Activated naive CD4-positive, alpha-beta T cell treated with anti-CD3 and anti-CD28 coated beads, Interleukin-2, amount 10 ng/mL, durations not matched to agents 7 days and 5 days (primary cell): ENCODE measurements around the gene PRIM2.
"Not testable (repeated sequence)": the region's sequence is repeated elsewhere in the genome, so short reads cannot be mapped to it uniquely, and the experiment has no call there.

Experiments
- CTCF ChIA-PET: fragments of 350-600 bp; sonication (Branson Sonifier 250); formaldehyde crosslinking; loops from one replicate; lab custom pipeline; 2021; ENCODE audit warnings: antibody characterized with exemption; lab: Charles Lee
- DNase-seq: peaks from one replicate; pipeline ENCODE4 v3.0.0-alpha.2; 2020
- H3K27ac Mint-ChIP-seq: one replicate; pipeline ENCODE4 v1.8.0; 2021; ENCODE audit warnings: mild to moderate bottlenecking, moderate library complexity, mixed read lengths
- H3K27me3 Mint-ChIP-seq: one replicate; pipeline ENCODE4 v1.8.0; 2021; ENCODE audit warnings: mild to moderate bottlenecking, mixed read lengths
- H3K36me3 Mint-ChIP-seq: one replicate; pipeline ENCODE4 v1.8.0; 2021; ENCODE audit warnings: mixed read lengths
- H3K4me1 Mint-ChIP-seq: one replicate; pipeline ENCODE4 v1.8.0; 2021; ENCODE audit warnings: mixed read lengths
- H3K4me3 Mint-ChIP-seq: one replicate; pipeline ENCODE4 v1.8.0; 2021; ENCODE audit warnings: mild to moderate bottlenecking, moderate library complexity, mixed read lengths
- H3K9me3 Mint-ChIP-seq: one replicate; pipeline ENCODE4 v1.8.0; 2021; ENCODE audit warnings: mixed read lengths

The PRIM2 gene

DNA sequence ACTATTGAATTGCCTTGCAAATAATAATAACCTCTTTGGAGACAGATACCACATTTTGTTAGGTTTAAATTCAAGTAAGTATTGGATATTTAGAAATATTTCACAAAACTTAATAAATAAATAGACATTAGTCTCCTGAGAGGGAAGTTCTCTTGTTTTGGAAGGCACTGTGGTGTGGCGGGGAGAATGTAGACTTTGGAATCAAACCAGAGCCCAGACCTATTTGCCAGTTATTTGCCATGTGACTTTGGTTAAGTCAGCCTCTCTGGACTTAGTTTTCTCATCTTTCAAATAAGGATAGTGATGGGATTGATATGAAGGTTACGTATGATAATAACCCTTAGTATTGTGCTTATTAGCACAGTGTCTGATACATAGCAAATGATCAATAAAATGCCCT is 240.4 kb downstream of the PRIM2 start:
- H3K9me3 Mint-ChIP-seq, H3K36me3 Mint-ChIP-seq, DNase-seq, H3K4me1 Mint-ChIP-seq, H3K27ac Mint-ChIP-seq, H3K4me3 Mint-ChIP-seq, H3K27me3 Mint-ChIP-seq, CTCF ChIA-PET: not testable (repeated sequence)

GRCh38 chr6:57559170-57559569 is 241.7 kb downstream of the PRIM2 start:
- DNase-seq, H3K27ac Mint-ChIP-seq, H3K9me3 Mint-ChIP-seq, H3K36me3 Mint-ChIP-seq, CTCF ChIA-PET, H3K4me3 Mint-ChIP-seq, H3K4me1 Mint-ChIP-seq, H3K27me3 Mint-ChIP-seq: not testable (repeated sequence)

- H3K36me3 Mint-ChIP-seq, DNase-seq, H3K4me1 Mint-ChIP-seq, H3K4me3 Mint-ChIP-seq, H3K27me3 Mint-ChIP-seq, H3K27ac Mint-ChIP-seq, CTCF ChIA-PET, H3K9me3 Mint-ChIP-seq: not testable (repeated sequence)
Observed at GRCh38 chr6:57562233-57562632, 244.8 kb downstream of the PRIM2 start.

- H3K4me1 Mint-ChIP-seq, H3K27ac Mint-ChIP-seq, CTCF ChIA-PET, H3K4me3 Mint-ChIP-seq, DNase-seq, H3K27me3 Mint-ChIP-seq, H3K36me3 Mint-ChIP-seq, H3K9me3 Mint-ChIP-seq: not testable (repeated sequence)
Observed at GRCh38 chr6:57572119-57572518, 254.7 kb downstream of the PRIM2 start.

DNA sequence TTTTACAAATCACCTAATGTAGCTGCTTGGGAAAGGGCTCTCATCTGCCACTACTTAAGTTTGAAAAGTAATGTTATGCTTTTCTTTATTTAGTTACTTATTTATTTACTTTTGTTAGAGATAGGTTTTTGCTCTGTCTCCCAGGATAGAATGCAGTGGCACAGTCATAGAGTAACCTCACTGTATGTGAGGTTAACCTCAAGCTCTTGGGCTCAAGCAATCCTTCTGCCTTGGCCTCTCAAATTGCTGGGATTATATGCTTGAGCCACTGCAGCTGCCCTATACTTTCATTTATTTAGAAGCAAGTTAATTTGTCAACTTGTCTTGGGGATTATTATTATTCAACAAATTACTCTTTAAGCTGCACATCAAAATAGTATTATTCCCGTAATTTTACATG is 255.4 kb downstream of the PRIM2 start:
- DNase-seq, H3K9me3 Mint-ChIP-seq, H3K4me3 Mint-ChIP-seq, H3K4me1 Mint-ChIP-seq, CTCF ChIA-PET, H3K27ac Mint-ChIP-seq, H3K36me3 Mint-ChIP-seq, H3K27me3 Mint-ChIP-seq: not testable (repeated sequence)

DNA sequence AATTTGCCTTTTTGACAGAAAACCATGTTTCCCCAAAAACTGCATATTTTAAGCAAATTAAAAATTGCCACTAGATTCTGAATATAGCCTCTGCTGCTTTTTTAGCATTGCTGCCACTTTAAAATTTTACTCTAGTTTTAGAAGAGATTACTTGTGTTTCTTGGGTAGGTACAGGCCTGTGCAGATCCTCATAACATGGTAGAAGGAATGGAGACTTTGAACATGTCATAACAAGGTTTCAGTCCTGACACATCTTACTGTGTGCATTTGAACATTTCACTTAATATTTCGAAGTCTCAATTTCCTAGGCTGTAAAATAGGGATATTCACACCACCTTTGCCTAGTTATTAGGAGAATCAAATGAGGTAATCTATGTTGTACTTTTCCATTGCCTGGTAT is 259.6 kb downstream of the PRIM2 start:
- CTCF ChIA-PET, DNase-seq, H3K4me1 Mint-ChIP-seq, H3K27me3 Mint-ChIP-seq, H3K36me3 Mint-ChIP-seq, H3K27ac Mint-ChIP-seq, H3K4me3 Mint-ChIP-seq, H3K9me3 Mint-ChIP-seq: not testable (repeated sequence)

GRCh38 chr6:57579489-57579888 is 262.1 kb downstream of the PRIM2 start:
- H3K27me3 Mint-ChIP-seq, DNase-seq, CTCF ChIA-PET, H3K4me1 Mint-ChIP-seq, H3K9me3 Mint-ChIP-seq, H3K4me3 Mint-ChIP-seq, H3K27ac Mint-ChIP-seq, H3K36me3 Mint-ChIP-seq: not testable (repeated sequence)

- H3K27ac Mint-ChIP-seq, H3K4me1 Mint-ChIP-seq, H3K36me3 Mint-ChIP-seq, DNase-seq, H3K27me3 Mint-ChIP-seq, H3K4me3 Mint-ChIP-seq, H3K9me3 Mint-ChIP-seq, CTCF ChIA-PET: not testable (repeated sequence)
Observed at GRCh38 chr6:57581586-57581985, 264.2 kb downstream of the PRIM2 start.

- H3K4me3 Mint-ChIP-seq, H3K27me3 Mint-ChIP-seq, H3K36me3 Mint-ChIP-seq, H3K4me1 Mint-ChIP-seq, DNase-seq, H3K9me3 Mint-ChIP-seq, H3K27ac Mint-ChIP-seq, CTCF ChIA-PET: not testable (repeated sequence)
Observed at GRCh38 chr6:57601105-57601504, 283.7 kb downstream of the PRIM2 start.

- H3K9me3 Mint-ChIP-seq, H3K27ac Mint-ChIP-seq, DNase-seq, H3K27me3 Mint-ChIP-seq, H3K4me1 Mint-ChIP-seq, H3K4me3 Mint-ChIP-seq, CTCF ChIA-PET: not testable (repeated sequence)
- peaks cover 24% of the 10 kb centered on the region for H3K36me3 Mint-ChIP-seq
Observed at GRCh38 chr6:57605303-57605702, 287.9 kb downstream of the PRIM2 start.

- peaks cover 24% of the 10 kb centered on the region for H3K36me3 Mint-ChIP-seq
- CTCF ChIA-PET, H3K27ac Mint-ChIP-seq, H3K27me3 Mint-ChIP-seq, H3K4me3 Mint-ChIP-seq, DNase-seq, H3K4me1 Mint-ChIP-seq, H3K9me3 Mint-ChIP-seq: not testable (repeated sequence)
Observed at GRCh38 chr6:57606331-57606730, 288.9 kb downstream of the PRIM2 start.

DNA sequence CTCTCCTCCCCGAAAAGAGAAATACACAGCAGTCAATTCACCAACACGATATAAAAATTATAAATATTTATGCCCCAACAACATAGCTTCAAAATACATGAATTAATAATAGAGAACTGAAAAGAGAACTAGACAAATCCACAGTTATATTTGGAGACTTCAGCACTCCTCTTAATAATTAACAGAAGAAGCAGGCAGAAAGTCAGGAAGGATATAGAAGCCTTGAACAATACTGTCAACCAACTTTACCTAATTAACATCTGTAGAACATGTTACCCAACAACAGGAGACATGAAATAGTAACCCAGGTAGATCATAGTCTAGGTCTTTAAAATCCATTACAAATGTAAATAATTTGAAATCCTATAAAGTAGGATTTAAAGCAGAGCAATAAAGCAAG is 293.2 kb downstream of the PRIM2 start:
- CTCF ChIA-PET, H3K4me3 Mint-ChIP-seq, H3K9me3 Mint-ChIP-seq, DNase-seq, H3K4me1 Mint-ChIP-seq, H3K27ac Mint-ChIP-seq, H3K27me3 Mint-ChIP-seq: not testable (repeated sequence)
- H3K36me3 Mint-ChIP-seq: peaks cover 21% of the 10 kb centered on the region

DNA sequence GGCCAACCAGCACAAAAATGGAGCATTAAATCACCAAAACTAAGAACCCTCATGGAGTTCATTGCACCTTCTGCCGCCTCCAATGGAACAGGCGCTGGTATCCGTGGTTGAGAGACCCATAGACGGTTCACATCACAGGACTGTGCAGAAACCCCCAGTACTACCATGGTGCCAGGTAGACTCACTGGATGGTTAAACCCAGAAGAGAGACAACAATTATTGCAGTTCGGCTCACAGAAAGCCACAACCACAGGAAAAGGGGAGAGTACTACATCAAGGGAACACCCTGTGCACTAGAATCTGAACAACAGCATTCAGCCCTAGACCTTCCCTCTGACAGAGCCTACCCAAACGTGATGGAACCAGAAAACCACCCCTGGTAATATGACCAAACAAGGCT is 301.5 kb downstream of the PRIM2 start:
- H3K27ac Mint-ChIP-seq: not testable (repeated sequence)

GRCh38 chr6:57631773-57632172 is 314.3 kb downstream of the PRIM2 start:
- CTCF ChIA-PET, H3K9me3 Mint-ChIP-seq, H3K27ac Mint-ChIP-seq, H3K27me3 Mint-ChIP-seq, H3K4me3 Mint-ChIP-seq, DNase-seq, H3K4me1 Mint-ChIP-seq: not testable (repeated sequence)
- H3K36me3 Mint-ChIP-seq: peaks cover 13% of the 10 kb centered on the region

More for the DNA sequence above, 301.5 kb downstream of the PRIM2 start:
- peaks cover 11% of the 10 kb centered on the region for H3K36me3 Mint-ChIP-seq
- H3K27me3 Mint-ChIP-seq, DNase-seq, H3K4me1 Mint-ChIP-seq, H3K4me3 Mint-ChIP-seq, H3K9me3 Mint-ChIP-seq, CTCF ChIA-PET: not testable (repeated sequence)

DNA sequence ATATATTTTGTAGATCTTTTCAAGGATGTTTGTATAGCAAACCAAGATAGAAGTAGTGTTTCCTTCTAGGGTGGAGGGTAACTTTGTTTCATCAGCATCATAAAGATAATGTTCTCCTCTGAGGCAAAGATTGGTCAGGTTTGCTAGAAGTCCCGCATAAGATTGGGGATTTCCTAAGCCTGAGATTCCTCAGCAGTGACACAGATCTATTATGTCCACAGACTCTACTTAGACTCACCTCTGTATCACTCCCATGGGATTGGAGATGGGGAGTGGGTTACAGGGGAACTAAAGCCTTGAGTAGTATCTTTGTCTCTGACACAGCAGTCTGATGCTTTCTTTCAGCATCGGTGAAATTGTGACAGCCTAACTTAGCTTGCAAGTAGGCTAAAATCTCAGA is 341.1 kb downstream of the PRIM2 start:
- H3K27me3 Mint-ChIP-seq, H3K9me3 Mint-ChIP-seq, H3K36me3 Mint-ChIP-seq, H3K4me1 Mint-ChIP-seq, H3K27ac Mint-ChIP-seq, DNase-seq, CTCF ChIA-PET, H3K4me3 Mint-ChIP-seq: not testable (repeated sequence)

DNA sequence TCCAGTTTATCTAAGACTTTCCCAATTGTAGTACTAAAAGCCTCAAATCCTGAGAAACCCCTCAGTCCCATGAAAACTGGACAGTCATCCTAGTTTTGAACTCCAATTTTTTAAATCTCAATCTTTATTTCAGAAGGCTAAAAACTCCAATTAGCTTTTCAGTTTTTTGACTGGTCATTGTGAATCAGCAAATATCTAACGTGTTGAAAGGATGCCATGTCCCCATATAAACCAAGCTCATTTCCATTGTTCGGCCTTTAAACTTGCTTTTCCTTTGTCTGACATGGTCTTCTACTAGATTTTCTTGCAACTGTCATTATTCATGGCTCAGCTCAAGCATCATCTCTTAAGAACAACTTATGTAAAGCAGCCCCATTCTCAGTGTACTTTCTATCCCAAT is 342.4 kb downstream of the PRIM2 start:
- H3K27ac Mint-ChIP-seq, H3K4me1 Mint-ChIP-seq, H3K9me3 Mint-ChIP-seq, CTCF ChIA-PET, H3K36me3 Mint-ChIP-seq, DNase-seq, H3K27me3 Mint-ChIP-seq, H3K4me3 Mint-ChIP-seq: not testable (repeated sequence)
